ENCODE measurements around the gene TMEM225B. TPM values are rescaled to one million over a fixed set of nuclear protein-coding genes. Genes with fewer than 3 reads are reported as not detected.
A peak's percentile ranks its signal among the peaks of the same experiment; 100 is the strongest.

The TMEM225B gene
- polyA plus RNA-seq, 1 donor from 2014 or later, result 2.9 TPM

GRCh38 chr7:99558306-99559174, 39.5 kb upstream of the TMEM225B start, which contains the start of gene ZNF655 (continued):
- TF ChIP-seq REST (IDR thresholded peaks at IDR 0.05; ENCODE audit: borderline replicate concordance) (peak; percentile 95), POLR2AphosphoS5 (IDR thresholded peaks at IDR 0.05) (peak; percentile 99), TAF1 (IDR thresholded peaks at IDR 0.05; ENCODE audit: low read depth) (peak; percentile 2)

- no peaks in the 10 kb centered on the region for H3F3A ChIP-seq (ENCODE audit: insufficient read depth, low read length, poor library complexity, severe bottlenecking)
- H3K27ac ChIP-seq (ENCODE audit: low read length), result peak overlapping the region; percentile 100
- H3K27me3 ChIP-seq (ENCODE audit: insufficient read depth, low read depth, low read length), result no peaks in the 10 kb centered on the region
- H3K9me3 ChIP-seq (ENCODE audit: low read length), result no peaks in the 10 kb centered on the region
- peak overlapping the region; percentile 89 for H3K4me3 ChIP-seq (ENCODE audit: low read length)
- peaks cover 56% of the 10 kb centered on the region for H3K79me2 ChIP-seq (replicated peaks; ENCODE audit: insufficient read depth, low read length)
- TF ChIP-seq EZH2 (IDR thresholded peaks at IDR 0.05; ENCODE audit: borderline replicate concordance, insufficient read depth, low read length, poor library complexity, severe bottlenecking) (no peak), MXI1 (conservative IDR thresholded peaks at IDR 0.05; ENCODE audit: poor library complexity, severe bottlenecking) (no peak), TAF1 (IDR thresholded peaks at IDR 0.05; ENCODE audit: low read depth) (no peak), SMC3 (conservative IDR thresholded peaks at IDR 0.05; ENCODE audit: poor library complexity) (no peak), POLR2AphosphoS5 (IDR thresholded peaks at IDR 0.05) (no peak), EP300 (conservative IDR thresholded peaks at IDR 0.05; ENCODE audit: poor library complexity, severe bottlenecking) (no peak), REST (IDR thresholded peaks at IDR 0.05; ENCODE audit: borderline replicate concordance) (no peak)
- peak overlapping the region; percentile 100 for H3K9ac ChIP-seq (ENCODE audit: low read length)
- H3K9me2 ChIP-seq (ENCODE audit: insufficient read depth, low read length), result no peaks in the 10 kb centered on the region
- peak overlapping the region; percentile 89 for H3K4me2 ChIP-seq (ENCODE audit: low read length)
- peak overlapping the region; percentile 94 for H2AFZ ChIP-seq (ENCODE audit: low read depth, low read length)
- H4K20me1 ChIP-seq (ENCODE audit: insufficient read depth), result no peaks in the 10 kb centered on the region
- H3K36me3 ChIP-seq (ENCODE audit: insufficient read depth, low read length), result peaks cover 5% of the 10 kb centered on the region
These were observed 38.7 kb upstream of the TMEM225B start for GRCh38 chr7:99559175-99559915.
